Coronary artery (tissue), 2 donors: ENCODE data around the gene BTBD9.

ENCODE experiments used
- DNase-seq: peaks from one replicate; pipeline ENCODE4 v3.0.0-alpha.2; 2017; ENCODE audit warnings: low spot score
- H3K27ac ChIP-seq, 2 donors: fragments of 200-600 bp; sonication (generic); one replicate each; pipeline ENCODE4 v1.5.1; 2016 to 2019
- H3K4me3 ChIP-seq: fragments of 200-600 bp; sonication (generic); 2 replicates; pipeline ENCODE4 v1.5.1; 2016; ENCODE audit warnings: mild to moderate bottlenecking, moderate library complexity
- CTCF ChIP-seq: fragments of 200-600 bp; sonication (generic); IDR thresholded peaks from one replicate; pipeline ENCODE4 v1.5.1; 2019; ENCODE audit warnings: antibody characterized with exemption

The BTBD9 gene

GRCh38 chr6:38480036-38480435 lies 159.7 kb downstream of the BTBD9 start:
- H3K4me3 ChIP-seq = no peak overlapping the region
- H3K27ac ChIP-seq = no peak overlapping the region
- no peak for DNase-seq
- TF ChIP-seq CTCF = no peak

- no peak for TF ChIP-seq CTCF
- no peak overlapping the region for H3K4me3 ChIP-seq
- H3K27ac ChIP-seq = no peak overlapping the region
- DNase-seq = no peak
These were observed 160.4 kb downstream of the BTBD9 start for GRCh38 chr6:38479331-38479730.

GRCh38 chr6:38477680-38478260 lies 162.0 kb downstream of the BTBD9 start:
- no peak for TF ChIP-seq CTCF

GRCh38 chr6:38476888-38477287 lies 162.8 kb downstream of the BTBD9 start:
- Histone ChIP-seq H3K27ac (no peak overlapping the region), H3K4me3 (no peak overlapping the region)
- DNase-seq = no peak
- no peak for TF ChIP-seq CTCF

More at GRCh38 chr6:38477680-38478260, 162.0 kb downstream of the BTBD9 start:
- DNase-seq = no peak
- no peak overlapping the region for H3K4me3 ChIP-seq
- H3K27ac ChIP-seq = no peak overlapping the region

- DNase-seq = no peak
- no peak for TF ChIP-seq CTCF
- H3K4me3 ChIP-seq = no peak overlapping the region
- no peak overlapping the region for H3K27ac ChIP-seq
These were observed 163.6 kb downstream of the BTBD9 start for GRCh38 chr6:38476141-38476540.

- DNase-seq = no peak
- H3K4me3 ChIP-seq = no peak overlapping the region
- no peak for TF ChIP-seq CTCF
- H3K27ac ChIP-seq = no peak overlapping the region
These were observed 169.2 kb downstream of the BTBD9 start for GRCh38 chr6:38470548-38470947.

GRCh38 chr6:38467566-38467965 lies 172.2 kb downstream of the BTBD9 start:
- no peak for TF ChIP-seq CTCF
- Histone ChIP-seq H3K27ac (no peak overlapping the region), H3K4me3 (no peak overlapping the region)
- no peak for DNase-seq
